GM04503 (cell line): ENCODE measurements around the gene TMEM131.
"Not testable (repeated sequence)": the region's sequence is repeated elsewhere in the genome, so short reads cannot be mapped to it uniquely, and the experiment has no call there.

Source experiments
- DNase-seq: peaks from one replicate; pipeline ENCODE4 v3.0.0-alpha.2; 2012; ENCODE audit warnings: low read depth

The TMEM131 gene

DNA sequence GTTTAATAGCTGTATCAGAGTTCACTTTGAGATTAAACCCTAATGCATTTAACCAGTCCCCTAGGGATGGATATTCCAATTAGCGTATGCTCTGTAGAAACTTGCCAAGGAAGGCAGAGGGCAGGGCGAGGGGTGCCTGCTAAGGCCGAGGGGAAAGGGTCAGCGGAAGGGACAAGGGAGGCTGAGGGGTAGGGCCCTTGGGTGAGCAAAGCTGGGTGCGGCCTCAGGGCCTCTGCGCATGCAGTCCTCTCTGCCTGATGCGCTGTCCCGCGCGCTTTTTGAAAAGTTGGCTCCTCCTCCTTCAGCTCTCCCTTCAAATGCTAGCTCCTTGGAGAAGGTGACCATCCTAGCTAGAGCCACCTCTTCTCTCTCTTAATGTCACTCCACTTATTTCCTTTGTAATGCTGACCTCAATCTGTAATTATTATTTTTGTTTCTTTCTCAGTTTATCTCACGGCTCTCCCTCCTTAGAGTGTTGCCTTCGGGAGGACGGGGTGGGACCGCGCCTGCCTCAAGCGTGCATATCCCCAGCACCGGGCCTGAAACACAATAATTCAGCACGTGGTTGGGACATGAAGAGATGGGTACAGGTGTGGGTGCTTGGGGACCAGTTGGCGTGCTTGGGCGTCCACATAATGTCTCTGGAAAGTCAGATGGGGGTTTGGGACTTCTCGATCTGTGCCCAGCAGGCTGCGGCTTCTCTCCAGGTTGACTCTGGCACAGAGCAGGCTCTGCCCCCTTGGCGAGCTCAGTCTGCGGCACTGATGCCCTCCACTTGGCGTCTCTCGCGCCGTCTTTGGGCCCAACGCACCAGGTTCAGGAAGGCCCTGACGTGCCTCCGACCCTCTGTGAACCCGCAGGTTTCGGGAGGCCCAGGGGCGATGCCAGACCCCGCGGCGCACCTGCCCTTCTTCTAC, 272.3 kb downstream of the TMEM131 start:
- no peak for DNase-seq

DNA sequence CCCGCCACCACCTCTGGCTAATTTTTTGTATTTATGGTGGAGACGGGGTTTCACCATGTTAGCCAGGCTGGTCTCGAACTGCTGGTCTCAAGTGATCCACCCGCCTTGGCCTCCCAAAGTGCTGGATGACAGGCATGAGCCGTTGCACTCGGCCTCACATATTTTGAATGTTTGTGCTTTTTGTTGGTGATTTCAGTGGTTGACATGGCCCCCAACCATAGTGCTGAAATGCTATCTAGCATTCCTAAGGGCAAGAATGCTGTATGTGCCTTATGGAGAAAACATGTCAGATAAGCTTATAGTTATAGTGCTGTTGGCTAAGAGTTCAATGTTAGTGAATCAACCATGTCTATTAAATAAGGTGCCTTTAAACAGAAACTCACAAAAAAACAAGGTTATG, 273.5 kb downstream of the TMEM131 start:
- no peak for DNase-seq

DNA sequence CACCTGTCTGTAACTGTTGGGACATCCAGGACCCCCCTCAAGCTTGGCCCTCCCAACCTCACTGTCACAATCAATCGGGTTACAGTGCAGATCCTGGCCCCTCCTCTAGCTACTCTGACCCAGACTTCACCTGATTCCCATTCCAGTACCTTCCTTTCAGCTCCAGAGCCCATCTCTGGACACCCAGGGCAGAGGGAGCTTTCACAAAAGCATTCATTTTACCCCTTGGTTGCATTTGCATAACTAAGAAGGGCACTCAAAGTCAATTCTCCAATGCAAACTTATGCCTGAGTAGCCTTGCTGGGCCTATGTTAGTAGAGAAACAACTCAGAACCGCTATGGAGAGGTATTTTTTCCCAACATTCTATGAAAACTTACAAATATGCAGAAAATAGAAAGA, 275.0 kb downstream of the TMEM131 start:
- DNase-seq, result no peak

DNA sequence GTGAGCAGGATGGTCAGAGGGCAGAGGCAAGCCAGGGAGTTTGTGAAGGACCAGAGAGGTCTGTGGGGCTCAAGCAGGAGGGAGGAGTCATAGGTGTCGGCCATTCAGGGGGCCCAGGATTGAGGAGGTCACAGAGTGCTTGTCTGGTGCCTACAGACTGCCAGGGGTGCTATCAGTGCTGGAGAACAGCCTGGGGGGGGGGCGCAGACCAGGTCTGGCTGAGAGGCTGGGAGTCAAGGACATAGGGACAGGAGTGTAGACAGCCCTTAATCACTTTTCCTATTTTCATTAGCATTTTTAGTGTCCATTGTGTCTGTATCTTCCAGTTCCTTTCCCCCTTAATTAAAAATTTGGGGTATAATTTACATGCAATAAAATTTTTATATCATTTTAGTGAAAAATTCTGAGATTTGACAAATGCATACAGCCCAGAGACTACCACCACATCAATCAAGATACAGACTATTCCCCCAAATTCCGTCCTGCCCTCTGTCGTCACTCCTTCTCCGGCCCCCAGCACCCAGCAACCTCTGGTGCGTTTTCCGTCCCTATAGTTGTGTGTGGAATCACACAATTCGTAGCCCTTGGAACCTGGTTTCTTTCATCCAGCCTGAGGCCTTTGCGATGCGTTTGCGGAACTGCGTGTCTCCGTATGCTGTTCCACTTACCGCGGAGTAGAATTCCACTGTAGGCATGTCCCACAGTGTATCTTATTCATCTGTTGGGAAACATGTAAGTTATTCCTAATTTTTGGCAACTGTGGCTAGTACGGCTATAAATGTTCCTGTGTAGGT, 276.2 kb downstream of the TMEM131 start:
- no peak for DNase-seq

DNA sequence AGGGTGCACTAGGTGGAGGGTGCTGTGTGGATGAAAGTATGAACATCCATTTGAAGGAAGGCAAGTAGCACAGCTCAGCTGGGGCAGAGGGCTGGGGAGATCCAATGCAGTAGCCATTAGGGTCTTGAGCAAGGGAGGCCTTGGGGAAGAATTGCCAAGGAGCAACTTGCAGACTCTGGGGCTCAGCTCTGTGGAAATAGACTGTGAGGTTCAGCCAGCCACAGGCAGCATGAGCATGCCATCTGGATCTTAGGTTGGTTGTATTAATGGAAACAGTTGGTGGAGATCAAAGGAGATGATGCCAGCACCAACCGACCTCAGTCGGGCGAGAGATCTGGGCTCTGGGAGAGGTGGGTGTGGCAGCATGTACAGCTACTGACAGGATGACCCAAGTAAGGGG, 276.8 kb downstream of the TMEM131 start:
- DNase-seq, result no peak

DNA sequence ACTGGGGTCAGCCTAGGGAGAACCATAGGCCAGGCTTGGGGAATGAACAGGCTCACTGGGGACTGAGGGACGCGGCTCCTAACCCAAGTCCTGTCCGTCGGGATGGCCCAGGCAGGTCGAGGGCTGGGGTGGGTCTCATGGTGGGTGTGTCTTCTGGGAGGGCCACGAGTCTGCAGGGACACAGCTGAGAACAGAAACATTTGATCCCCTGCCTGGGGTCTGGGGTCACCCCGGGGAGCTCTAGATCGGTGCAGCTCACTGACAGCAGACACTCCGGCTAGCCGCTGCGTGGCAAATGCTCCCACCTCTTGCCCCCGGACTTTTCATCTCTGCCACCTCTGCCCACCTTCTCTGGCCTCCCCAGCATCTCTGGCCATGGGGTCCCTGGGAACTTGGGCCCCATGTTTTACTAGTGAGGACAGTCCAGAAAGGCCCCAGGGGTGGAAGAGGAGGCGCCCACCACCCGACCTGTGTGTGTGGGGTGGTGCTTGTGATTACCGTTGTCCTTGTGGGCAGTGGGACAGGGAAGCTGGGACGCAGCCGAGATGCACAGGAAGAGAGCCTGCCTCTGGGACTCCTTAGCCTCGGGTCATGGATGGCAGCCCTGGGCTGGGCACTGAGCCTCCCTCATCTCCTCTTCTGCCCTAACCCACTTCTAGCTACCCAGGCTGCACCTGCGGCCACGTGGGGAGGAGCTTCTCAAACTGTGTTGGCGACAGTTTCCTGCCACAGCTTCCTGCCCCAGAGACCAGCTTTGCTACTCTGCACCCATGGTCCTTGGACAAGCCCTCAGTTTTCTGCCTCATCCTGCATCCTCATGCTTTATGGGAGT, 277.5 kb downstream of the TMEM131 start:
- no peak for DNase-seq

DNA sequence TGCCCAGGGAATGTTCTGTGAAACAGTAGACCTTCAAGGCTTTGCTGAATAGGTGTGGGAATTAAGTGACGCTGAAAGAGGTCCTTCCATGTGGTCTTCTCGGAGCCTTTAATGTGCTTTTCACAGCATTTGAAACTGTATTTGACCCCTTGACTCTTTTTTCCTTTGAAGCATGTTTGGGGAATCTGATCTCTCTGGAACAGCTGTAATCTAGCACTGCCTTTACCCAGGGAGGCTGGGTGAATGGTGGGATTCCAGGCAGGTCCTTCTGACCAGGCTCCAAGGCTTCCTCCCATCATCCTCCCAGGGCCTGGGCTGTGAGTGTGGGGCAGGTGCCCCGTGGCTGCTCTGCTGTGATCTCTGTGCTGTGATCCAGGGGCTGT, 278.1 kb downstream of the TMEM131 start:
- DNase-seq, result no peak

DNA sequence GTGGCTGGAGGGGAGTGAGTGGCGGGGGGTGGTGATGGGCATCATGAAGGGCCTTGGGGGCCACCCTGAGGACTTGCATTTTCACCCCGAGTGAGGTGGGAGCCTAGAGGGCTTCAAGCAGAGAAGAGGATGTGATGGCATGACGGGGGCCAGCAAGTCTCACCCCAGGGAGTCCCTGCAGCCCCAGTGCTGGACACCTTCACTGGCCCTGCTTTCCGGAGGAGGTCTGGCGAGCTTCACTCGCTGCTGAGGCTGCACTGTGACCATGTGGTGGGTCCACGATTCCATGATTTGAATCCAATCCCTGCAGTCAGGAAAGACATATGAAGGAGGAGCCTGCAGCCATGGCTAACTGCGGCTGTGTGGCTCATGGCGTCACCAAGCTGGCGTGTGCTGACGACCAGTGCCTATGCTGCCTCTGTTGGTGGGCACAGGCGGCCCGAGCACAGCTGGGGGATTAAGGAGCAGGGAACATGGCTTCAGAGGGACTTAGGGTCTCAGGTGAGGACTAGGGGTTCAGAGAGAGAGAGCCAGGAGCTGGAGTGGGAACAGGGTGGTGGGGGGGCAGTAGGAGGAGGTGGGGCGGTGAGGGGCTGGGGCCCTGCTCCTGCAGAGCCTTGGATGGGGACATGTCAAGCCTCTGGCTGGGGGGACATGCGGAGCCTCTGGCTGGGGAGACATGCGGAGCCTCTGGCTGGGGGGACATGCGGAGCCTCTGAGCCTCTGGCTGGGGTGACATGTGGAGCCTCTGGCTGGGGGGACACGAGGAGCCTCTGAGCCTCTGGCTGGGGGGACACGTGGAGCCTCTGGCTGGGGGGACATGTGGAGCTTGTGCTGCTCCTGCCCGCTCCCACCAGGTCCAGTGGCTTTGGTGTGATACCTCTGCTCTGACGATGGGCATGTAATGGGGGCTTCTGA, 278.8 kb downstream of the TMEM131 start:
- DNase-seq, result no peak

DNA sequence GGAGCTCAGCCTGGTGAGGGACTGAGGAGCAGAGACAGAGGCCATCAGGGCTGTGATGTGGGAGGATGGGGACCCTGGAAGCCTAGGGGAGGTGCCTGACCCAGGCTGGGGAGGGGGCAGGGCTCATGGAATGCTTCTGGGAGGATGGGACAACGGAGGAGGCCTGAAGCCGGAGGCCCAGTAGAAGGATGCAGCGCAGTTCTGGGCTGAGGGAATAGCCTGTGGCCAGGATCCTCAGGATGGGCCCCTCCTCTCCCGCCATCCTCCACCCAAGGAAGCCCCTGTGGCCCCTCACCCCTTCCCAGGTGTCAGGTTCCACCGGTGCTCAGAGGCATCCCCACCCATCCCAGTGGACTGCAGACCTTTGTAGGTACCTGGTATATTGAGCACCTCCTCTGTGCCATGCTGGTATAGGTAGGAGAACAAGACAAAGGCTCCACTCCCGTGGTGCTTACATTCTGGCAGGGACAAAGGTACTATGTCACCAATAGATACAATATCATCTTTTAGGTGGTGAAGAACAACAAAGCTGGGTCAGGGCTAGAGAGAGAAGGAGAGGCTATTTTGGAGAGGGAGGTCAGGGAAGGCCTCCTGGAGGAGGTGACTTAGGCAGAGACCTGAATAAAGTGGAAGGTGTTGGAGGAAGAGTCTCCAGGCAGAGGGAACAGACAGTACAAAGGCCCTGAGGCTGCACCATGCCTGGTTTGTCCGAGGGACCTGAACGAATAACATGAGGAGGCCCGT, 279.6 kb downstream of the TMEM131 start:
- no peak for DNase-seq

DNA sequence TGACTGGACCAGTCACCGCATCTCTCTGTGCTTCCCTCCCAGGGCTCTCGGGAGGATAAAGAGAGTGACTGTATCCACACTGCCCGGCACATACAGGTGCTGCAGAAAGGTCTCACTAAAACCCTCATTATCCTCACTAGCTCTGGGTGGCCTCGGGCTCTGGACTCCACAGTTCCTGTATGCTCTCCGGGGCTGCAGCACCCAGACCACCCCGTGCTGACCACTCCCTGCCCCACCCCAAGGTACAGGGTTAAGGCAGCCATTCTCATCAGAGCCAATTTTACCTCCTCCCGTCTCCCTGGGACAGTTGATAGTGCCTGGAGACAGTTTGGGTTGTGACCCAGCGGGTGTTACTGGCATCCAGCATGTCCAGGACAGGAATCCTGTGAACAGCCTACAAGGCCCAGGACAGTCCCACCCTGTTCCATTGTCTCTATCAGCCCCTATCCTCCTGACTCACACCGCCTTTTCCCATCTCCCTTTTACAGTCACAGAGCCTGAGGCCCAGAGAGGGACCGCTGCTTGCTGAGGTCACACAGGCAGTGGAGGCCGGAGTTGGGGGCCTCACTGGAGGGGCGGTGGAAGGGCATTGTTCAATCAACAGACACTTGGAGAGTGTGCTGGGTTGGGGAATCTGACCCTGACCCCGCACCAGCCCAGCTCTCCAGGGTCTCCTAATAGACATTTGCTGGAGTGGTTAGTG, 280.6 kb downstream of the TMEM131 start:
- DNase-seq, result no peak

DNA sequence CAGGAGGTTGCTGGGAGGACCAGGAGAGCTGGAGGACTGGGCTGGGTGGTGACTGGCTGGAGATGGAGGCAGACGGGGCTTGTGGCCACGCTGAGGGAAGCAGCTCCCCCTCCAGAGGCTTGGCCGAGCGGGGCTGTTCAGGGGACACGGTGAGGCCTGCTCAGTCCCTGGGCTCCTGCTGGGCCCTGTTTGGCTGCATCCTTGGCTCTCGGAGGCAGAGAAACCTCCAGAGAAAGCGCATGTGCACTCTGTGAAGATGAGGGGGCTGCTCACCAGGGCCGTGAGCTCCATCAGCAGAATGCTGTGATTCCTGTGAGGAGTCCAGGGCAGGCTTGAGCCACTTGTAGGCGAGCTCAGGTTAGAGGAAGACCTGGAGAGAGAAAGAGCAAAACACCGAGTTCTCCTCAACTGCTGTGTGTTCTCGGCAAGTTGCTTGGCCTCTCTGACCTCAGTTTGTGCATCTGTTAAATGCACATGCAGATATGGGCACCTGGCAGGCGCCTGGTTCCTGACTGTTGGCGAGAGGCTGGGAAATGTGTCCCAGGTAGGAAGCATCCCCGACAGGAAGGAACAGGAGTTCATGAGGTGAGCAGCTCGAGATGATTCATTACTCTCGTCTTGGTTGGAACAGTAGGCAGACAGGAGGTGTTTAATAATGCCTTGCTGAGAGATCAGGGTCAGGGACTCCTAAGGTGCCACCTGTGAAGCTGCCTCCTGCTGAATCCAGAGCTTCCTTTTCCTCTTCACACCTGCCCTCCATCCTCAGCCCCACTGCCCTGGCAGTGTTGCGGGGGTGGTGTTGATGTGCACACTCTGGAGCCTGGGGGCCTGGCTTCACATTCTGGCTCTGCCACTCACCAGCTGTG, 281.4 kb downstream of the TMEM131 start:
- no peak for DNase-seq

DNA sequence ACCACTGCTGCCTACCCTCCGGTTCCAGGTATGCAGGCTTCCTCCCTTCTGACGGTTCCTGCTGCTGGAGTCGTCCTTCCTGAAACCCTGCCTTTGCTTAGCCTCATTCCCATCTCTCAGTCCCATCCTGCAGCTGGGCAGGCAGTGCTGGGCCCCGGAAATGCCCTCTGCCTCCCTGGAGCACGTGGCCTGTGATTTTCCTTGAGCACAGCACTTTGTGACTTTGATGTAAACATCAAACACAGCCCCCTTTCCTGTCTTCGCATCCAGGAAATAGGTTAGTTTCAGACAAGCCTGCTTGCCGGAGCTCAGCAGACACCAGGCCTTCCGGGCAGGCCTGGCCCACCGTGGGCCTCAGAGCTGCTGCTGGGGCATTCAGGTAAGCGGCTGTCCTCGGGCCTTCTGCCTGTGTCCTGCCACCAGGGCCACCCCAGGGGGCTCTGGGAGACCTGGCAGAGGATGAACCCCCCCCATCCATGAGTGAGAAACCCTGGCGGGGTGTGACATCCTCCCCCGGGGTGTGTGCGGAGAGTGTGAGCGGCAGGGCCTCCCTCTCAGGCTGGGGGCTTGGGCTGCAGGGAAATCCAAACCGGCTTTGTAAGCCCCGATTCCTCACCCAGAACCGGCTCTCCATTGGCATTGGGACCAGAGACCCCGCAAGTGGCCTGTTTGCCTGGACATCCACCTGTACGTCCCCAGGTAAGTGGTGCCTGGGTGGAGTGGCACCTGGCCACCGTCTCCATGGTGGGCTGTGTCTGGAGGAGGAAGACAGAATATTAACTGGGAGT, 282.3 kb downstream of the TMEM131 start, which contains the start of gene ZAP70:
TSS of gene ZAP70 (plus strand) at position 281 of the 788 bp plus-strand sequence. CDS start 10,461 bp downstream, outside the sequence.
- no peak for DNase-seq

DNA sequence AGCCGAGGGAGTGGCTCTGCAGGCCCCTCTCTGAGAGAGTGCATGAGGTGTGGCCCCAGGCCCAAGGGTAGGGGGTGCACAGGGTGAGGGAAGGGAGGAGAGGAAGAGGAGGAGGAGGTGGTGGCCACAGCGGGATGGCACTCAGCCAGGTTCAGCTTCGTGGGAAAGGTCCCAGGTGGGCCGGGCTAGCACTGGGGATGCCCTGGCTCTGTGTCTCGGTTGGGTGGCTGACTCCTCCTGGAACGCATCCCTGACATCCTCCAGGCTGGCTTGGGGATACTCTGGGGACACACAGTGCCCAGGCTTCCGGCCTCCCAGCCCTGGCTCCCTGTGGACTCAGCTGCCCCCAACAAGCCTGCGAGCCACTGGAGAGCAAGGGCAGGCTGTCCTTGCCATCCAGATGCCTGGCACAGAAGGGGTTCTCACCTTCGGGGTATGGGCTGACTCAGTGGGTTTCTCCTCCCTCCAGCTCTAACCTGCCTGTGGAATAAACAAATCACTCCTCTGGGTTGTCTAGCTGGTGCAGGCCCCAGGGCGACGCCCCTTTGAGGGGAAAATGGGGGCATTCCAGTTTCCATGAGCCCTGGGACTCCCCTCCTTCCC, 283.0 kb downstream of the TMEM131 start:
- no peak for DNase-seq

DNA sequence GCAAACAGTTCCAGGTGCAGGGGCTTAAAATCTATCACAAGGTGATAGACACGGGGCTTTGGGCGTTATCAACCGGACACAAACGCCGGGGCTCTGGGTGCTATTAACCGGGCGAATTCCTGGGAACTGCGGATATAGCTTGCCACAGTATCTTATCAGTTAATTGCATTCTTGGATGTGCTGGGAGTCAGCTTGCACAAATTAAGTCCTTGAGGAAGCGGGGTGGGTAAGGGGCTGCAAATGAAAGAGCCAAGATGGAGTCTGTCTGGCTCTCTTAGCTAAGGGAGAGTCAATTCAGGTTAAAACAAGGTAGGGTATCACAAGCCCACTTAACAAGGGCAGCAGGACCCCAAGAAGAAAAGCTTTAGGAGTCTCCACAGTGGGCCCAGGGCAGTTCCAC, 283.6 kb downstream of the TMEM131 start:
- DNase-seq, result not testable (repeated sequence)

DNA sequence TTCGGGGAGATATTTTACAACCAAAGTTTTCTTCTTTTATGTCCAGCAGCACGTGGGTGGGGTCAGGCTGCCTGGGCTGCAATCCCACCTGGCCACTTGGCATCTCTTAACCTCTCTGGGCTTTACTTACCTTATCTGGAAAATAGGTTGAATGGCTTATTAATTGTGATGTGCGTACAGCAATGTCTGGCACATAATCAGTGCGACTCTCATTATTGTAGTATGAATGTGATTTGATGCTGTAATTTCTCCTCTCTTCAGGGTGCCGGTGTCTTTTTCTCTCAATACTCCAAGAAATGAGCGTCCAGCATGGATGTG, 284.4 kb downstream of the TMEM131 start:
- no peak for DNase-seq

DNA sequence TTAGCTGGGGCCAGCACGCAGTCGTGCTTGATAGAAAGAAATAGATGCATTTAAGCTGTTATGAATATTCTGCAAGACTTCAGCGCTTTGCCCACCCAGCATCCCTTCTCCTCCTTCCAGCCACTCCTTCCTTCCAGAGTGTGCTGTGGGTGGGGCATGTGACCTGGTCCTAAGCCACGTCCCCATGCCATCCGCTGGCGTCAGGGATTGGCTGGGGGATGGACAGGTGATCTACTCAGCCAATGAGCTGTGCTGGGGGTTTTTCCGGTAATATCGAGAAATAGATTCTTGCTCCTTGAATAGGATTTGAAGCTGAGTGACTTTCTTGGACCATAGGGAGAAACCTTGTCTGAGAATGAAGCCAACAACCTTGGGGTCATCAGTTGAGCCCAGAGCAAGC, 287.1 kb downstream of the TMEM131 start:
- no peak for DNase-seq

DNA sequence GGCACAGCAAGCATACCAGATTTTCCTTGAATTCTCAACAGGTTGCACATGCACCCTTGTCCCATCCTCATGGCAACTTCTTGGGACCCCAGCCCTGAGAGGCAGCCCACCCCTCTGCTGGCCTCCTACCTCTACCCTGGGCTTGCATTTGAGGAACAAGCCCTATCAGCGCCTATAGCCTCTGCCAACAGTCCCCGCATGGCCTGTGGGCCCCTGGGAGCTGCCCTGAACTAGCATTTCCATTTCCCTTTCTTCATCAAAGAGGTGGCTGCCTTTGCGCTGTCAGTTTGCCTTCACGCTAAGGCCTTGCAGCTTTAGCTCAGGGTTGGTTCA, 287.7 kb downstream of the TMEM131 start:
- no peak for DNase-seq
